HG03095 (cell line): ENCODE measurements around the gene FEZF2.

ENCODE experiments used
- ATAC-seq: cut with Tn5 transposase; IDR thresholded peaks from one replicate; pipeline ENCODE4 v1.9.1; 2021; ENCODE audit warnings: moderate library complexity; ENCODE audit not compliant: unreplicated experiment

FEZF2 gene

DNA sequence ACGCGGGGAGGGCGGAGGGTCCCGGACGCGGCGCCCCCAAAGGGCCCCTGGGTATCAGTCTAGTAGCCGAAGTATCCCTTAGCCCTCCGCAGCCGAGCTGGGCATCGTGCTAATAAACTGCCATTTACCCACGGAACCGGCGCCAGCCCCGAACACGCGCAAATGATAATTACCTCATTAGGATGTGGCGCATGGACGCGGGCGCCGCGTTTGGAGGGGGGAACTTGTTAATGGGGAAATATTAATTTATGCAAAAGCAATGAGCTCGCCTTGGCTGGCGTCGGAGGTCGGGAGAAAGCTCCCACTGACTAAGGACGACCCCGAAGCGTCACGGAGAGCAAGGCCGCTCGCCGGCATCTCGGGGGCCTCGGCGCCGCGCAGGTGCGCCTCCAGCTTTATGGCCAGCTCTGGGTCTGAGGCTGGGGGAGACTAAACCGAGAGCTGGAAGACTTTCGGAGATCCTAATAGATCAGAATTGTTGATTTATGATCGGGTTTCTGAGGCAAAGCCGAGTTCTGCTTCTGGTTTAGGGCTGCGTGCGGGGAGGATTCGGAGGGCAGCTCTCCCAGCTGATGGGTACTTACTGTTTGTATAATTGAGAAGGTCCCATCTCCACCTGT is 474 bp upstream of the FEZF2 start:
- ATAC-seq: no peak

- ATAC-seq: no peak
Measured at GRCh38 chr3:62372621-62373041, 719 bp downstream of the FEZF2 start.

- ATAC-seq: no peak
Measured at GRCh38 chr3:62371720-62372591, 1.4 kb downstream of the FEZF2 start.

- no peak for ATAC-seq
Measured at GRCh38 chr3:62370858-62371719, 2.3 kb downstream of the FEZF2 start.

DNA sequence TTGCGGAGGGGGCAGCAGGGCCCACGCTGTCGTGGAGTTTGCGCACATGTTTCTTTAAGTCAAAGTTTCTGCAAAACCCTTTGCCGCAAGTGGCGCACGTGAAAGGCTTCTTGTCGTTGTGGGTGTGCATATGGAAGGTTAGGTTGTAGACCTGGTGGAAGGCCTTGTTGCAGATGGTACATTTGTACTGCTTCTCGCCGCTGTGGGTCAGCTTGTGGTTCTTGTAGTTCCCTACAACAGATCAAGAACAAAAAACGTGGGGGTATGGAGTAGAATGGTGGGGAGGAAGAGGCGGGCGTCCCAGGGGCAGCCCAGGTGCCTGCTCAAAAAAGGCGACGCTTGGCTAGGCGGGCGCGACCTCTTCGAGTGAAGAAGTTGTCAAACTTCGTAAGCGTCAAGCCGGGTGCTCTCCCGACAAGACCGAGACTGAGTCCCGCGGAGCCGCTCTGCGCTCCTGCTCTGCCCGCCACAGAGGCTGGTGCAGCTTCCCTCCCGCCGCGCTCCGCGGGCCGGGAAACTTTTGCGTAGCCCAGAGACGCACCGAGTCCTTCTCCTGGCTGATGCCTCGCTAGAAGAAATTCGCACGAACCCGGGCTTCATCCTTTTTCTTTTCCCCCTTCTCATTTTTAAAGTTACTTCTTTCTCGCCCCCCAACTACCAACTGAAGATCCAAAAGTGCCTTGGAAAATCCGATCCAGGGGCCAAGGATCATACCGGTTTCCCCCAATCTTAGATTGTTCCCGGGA is 3.1 kb downstream of the FEZF2 start:
- no peak for ATAC-seq

DNA sequence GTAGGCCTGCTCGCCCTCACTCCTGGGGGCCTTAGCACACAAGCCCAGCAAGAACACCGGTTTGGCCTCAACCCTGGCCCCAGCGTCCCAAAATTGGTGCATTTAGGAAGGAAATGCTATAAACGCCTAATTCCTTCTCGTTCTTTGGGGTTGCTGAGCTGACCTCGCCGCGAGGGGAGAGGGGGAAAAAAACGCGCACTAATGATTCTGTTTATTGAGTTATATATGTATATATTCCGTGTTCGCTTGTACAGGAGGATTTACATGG is 3.9 kb downstream of the FEZF2 start:
- ATAC-seq: no peak

DNA sequence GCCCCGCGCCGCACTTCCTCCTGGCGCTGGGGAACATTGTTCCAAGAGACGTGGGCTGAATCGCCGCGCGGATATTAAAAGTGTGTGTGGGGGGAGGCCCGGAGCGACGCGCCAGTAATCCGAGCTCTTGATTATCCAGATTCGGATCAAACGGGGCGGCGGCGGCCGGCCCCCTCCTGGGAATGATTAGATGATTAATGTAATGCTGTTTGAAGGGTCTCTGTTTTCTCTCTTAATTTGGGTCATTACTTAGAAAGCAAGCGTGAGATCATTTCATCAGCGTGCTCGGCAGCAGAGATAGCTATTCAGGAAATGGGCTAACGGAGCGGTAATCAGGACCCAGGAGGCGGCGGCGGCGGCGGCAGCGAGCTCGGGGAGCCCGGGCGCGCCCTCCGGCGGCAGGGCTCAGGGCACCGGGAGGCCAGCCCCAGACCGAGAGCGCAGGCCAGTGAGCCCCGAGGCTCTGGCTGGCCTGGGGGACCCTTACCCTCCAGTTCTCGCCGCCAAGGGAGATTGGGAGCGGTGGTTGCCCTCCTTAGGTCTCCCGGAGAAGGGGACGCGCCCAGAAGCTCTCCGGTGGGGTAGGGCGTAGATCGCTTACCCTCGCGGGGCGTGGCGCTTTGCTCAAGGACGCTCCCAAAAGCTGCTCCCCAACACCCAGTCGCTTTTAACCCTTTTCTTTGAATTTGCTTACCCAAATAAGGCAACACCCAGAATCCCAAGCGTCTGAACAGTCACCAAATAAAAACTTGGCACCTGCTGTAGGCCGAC is 4.5 kb downstream of the FEZF2 start:
- ATAC-seq: no peak

- no peak for ATAC-seq
Measured at GRCh38 chr3:62368290-62368704, 5.1 kb downstream of the FEZF2 start.

- ATAC-seq: no peak
Measured at GRCh38 chr3:62367763-62368195, 5.6 kb downstream of the FEZF2 start.

DNA sequence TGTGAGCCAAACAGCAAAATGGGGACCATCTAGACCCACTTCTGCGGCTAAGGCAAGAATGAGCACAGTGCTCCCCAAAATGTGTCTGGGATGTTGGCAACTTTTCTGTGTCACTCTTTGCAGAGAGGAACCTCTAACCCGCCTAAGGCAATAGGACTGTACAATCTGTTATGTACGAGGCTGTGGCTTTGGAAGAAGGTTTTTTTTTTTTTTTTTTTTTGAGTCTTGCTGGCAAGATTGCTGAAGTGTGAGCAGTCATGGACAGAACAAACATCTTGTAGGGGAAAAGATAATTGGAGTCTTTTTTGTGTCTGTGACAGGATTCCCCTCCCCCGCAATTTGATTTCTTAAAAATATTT is 7.2 kb downstream of the FEZF2 start:
- no peak for ATAC-seq

DNA sequence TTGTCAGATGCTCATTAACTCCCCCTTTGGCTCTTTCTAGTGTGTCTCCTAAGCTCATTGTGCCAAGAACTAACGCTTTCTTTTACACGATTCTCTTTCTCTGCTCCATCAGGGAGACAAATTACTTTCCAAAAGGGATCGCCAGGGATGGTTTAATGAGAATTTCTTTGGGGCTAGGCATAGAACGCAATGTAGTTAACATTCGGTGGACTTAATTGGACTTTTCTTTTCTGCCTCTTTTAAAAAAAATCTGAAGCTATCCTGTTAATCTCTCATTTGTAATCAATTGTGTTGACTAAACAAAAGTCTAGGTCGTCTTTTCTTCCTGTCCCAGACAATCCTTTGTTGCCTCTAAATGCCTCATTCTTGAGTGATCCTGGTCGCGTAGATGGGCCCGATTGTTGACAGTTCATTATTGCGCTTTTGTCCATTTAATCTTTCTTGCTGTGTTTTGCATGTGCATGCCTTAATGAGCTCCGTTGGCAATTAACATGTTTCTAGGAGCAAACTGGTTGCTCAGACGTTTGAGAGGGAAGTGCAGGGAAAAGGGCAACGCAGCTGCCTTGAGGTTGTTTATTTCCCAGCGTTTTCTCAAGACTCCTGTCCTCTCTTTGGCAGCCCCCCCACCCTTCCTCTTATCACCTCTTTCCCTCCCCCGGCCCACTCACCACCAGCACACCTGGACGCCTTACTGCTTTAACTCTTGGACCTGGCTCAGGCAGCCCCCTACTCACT is 7.8 kb downstream of the FEZF2 start:
- ATAC-seq: no peak

DNA sequence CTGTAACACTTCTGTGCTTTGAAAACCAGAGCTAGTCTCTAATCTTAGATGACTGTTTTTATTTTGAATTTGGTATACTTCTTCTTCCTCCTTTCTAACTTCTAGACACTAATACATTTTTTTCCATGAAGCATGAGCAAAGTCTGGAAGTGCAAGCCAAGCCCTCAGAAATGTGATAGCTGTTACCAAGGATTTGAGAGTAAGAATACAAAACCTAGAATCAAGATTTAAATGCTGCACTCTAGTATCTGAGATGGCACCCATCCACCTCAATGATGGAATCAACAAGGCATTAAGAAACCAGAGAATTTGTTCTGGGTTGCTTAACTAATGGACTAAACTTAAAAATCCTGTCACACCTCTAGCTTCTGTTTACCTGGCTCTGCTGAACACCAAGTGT is 9.2 kb downstream of the FEZF2 start:
- no peak for ATAC-seq

- ATAC-seq: no peak
Measured at GRCh38 chr3:62363275-62363674, 10.1 kb downstream of the FEZF2 start.

- no peak for ATAC-seq
Measured at GRCh38 chr3:62361824-62362223, 11.5 kb downstream of the FEZF2 start.

DNA sequence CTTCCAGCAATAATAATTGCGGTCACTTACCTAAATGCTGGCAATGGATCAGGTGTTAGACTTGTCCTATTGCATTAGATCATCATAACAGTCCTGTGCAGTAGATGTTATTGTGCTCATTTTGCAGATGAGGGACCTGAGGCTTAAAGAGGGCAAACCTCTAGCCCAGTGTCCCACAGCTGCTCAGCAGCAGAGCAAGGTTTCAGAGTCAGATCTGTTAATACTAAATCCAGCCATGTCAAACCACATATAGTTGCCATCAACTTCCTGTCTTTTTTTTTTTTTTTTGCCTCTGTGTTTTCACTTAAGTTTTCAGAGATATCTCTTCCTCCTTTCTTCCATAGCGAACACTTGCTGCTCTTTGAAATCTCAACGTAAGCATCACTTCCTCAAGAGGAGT is 12.1 kb downstream of the FEZF2 start:
- no peak for ATAC-seq

GRCh38 chr3:62359531-62359930 is 13.8 kb downstream of the FEZF2 start:
- ATAC-seq: no peak

DNA sequence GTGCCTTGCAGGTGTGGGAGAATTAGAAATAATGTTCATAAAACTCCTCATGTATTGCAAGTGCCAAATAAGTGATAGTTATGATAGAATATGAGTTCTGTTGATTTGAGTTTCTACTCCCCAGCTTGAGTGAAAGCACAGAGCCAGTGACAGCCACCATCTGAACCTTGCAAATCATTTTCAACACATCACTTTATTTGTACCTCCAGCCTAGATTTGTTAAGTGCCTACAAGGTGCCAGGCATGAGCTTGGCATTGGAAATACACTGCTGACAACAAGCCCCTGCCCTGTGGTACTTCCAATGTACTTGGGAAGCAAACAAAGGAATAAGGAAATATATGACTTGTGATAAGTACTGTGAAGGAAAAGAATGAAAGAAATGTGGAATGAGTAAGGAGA is 17.0 kb downstream of the FEZF2 start:
- ATAC-seq: no peak

- no peak for ATAC-seq
Measured at GRCh38 chr3:62355703-62356102, 17.6 kb downstream of the FEZF2 start.

DNA sequence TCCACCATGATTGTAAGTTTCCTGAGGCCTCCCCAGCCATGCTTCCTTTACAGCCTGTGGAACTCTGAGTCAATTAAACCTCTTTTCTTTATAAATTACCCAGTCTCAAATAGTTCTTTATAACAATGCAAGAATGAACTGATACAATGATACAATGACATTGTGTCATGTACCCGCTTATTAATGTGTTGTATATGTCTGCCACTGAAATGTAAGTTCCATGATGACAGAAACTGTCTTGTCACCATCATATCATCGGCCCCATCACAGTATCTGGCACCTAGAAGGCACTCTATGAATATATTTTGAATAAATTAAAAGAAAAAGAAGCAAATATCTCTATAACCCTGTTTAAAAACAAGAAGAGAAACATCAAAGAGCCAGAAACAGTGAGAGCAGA is 29.6 kb downstream of the FEZF2 start:
- ATAC-seq: no peak

GRCh38 chr3:62335196-62335595 is 38.2 kb downstream of the FEZF2 start:
- no peak for ATAC-seq
